ENCODE results near the gene BASP1.
A peak's percentile ranks its signal among the peaks of the same experiment; 100 is the strongest.

The BASP1 gene

DNA sequence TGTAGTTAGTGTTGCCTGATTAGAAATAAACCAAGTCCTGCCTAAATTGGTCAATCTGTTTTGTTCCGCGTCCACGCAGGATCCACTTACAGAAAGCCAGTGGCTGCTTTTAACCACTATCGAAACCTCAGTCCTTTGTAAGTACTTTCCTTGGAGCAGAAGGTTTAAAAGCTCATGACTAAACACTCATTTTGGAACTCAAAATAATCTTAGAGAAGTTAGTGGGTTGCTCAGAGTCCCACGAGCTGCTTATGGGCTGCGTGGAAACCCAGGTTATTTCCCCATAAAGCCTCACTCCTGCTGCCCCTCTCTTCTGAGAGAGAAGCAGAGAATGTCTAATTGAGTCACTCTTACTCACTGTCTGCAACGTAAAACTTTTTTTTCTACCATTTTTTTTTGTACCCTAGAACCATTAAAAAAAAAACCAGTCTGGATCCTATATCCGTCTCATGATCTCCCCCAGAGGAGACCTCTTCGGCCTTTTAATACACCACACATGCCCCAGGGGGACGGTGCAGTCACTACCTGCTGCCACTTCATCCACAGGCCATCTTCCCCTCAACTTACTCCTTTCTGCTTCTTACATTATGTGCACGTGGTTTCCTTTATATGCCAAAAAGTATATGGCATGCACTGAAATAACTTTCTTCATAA is 7.6 kb downstream of the BASP1 start:
- H3K27me3 ChIP-seq (ENCODE audit: control insufficient read depth, insufficient read depth, low read length) = no peaks in the 10 kb centered on the region
- H3K4me3 ChIP-seq (ENCODE audit: low read depth, low read length) = no peak overlapping the region
- no peaks in the 10 kb centered on the region for H3K9me3 ChIP-seq (ENCODE audit: control insufficient read depth, insufficient read depth, low read depth, low read length)
- peaks cover 52% of the 10 kb centered on the region for H3K4me1 ChIP-seq (ENCODE audit: control insufficient read depth, insufficient read depth, low read length)
- H3K36me3 ChIP-seq (ENCODE audit: control insufficient read depth, insufficient read depth, low read length) = peaks cover 21% of the 10 kb centered on the region
- peak overlapping the region; percentile 66 for H3K27ac ChIP-seq (ENCODE audit: low read depth, low read length)
- no peak overlapping the region for H3K9ac ChIP-seq (ENCODE audit: low read length)

GRCh38 chr5:17225520-17225919 is 8.1 kb downstream of the BASP1 start:
- Histone ChIP-seq H3K4me3 (ENCODE audit: low read depth, low read length) (no peak overlapping the region), H3K27me3 (ENCODE audit: control insufficient read depth, insufficient read depth, low read length) (no peaks in the 10 kb centered on the region), H3K4me1 (ENCODE audit: control insufficient read depth, insufficient read depth, low read length) (peaks cover 48% of the 10 kb centered on the region), H3K9ac (ENCODE audit: low read length) (no peak overlapping the region), H3K9me3 (ENCODE audit: control insufficient read depth, insufficient read depth, low read depth, low read length) (no peaks in the 10 kb centered on the region), H3K36me3 (ENCODE audit: control insufficient read depth, insufficient read depth, low read length) (peaks cover 27% of the 10 kb centered on the region), H3K27ac (ENCODE audit: low read depth, low read length) (no peak overlapping the region)

GRCh38 chr5:17227868-17228267 is 10.4 kb downstream of the BASP1 start:
- Histone ChIP-seq H3K27me3 (ENCODE audit: control insufficient read depth, insufficient read depth, low read length) (no peaks in the 10 kb centered on the region), H3K27ac (ENCODE audit: low read depth, low read length) (no peak overlapping the region), H3K4me3 (ENCODE audit: low read depth, low read length) (no peak overlapping the region), H3K9ac (ENCODE audit: low read length) (no peak overlapping the region), H3K36me3 (ENCODE audit: control insufficient read depth, insufficient read depth, low read length) (peaks cover 46% of the 10 kb centered on the region), H3K4me1 (ENCODE audit: control insufficient read depth, insufficient read depth, low read length) (peaks cover 26% of the 10 kb centered on the region), H3K9me3 (ENCODE audit: control insufficient read depth, insufficient read depth, low read depth, low read length) (no peaks in the 10 kb centered on the region)

DNA sequence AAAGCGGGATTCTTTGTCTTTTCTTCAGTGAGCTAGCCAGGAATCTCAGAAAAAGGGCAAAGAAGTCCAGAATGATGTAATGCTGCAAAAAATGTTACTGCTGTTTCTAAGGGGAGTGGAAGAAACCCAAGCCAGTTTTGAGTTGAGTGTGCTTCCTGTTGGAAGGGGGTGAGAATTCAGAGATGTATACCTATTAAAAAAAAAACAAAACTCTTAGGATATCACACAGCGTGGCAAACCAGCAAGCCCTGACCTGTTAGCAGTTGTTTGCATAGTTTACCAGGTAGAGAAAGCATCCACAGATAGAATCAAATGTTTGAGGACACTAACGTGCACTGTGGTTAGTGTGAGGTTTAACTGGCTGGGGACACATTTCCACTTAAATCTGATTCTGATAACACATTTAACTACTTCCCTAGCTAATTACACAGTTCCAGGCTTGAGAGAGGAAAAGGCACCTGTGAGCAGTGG is 11.4 kb downstream of the BASP1 start:
- H3K4me3 ChIP-seq (ENCODE audit: low read depth, low read length) = no peak overlapping the region
- no peak overlapping the region for H3K9ac ChIP-seq (ENCODE audit: low read length)
- peaks cover 53% of the 10 kb centered on the region for H3K36me3 ChIP-seq (ENCODE audit: control insufficient read depth, insufficient read depth, low read length)

DNA sequence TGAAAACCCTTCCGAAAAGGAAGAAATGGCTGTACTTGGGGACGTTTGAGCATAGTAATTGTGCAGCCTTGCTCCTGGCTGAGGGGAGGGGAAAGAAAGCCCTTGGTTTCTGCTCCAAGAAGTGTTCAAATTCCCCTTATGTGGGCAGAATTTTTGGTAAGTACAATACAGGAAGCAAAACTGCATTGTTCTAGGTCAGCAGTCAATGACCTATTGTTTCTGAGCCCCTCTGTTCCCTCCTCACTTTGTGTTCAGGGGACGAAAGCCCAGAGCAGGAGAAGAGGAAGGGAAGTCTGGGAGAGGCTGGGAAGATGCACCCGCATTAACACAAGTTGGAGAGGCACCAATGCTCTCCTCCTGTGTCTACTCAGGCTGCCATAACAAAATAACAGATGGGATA is 11.9 kb downstream of the BASP1 start:
- Histone ChIP-seq H3K4me3 (ENCODE audit: low read depth, low read length) (no peak overlapping the region), H3K9ac (ENCODE audit: low read length) (no peak overlapping the region), H3K9me3 (ENCODE audit: control insufficient read depth, insufficient read depth, low read depth, low read length) (peaks cover 3% of the 10 kb centered on the region; the same call in 1 of the 2 replicates), H3K4me1 (ENCODE audit: control insufficient read depth, insufficient read depth, low read length) (peaks cover 11% of the 10 kb centered on the region), H3K36me3 (ENCODE audit: control insufficient read depth, insufficient read depth, low read length) (peaks cover 56% of the 10 kb centered on the region), H3K27me3 (ENCODE audit: control insufficient read depth, insufficient read depth, low read length) (no peaks in the 10 kb centered on the region), H3K27ac (ENCODE audit: low read depth, low read length) (no peak overlapping the region)

More for the DNA sequence above, 11.4 kb downstream of the BASP1 start:
- Histone ChIP-seq H3K4me1 (ENCODE audit: control insufficient read depth, insufficient read depth, low read length) (peaks cover 16% of the 10 kb centered on the region), H3K9me3 (ENCODE audit: control insufficient read depth, insufficient read depth, low read depth, low read length) (peaks cover under 1% of the 10 kb centered on the region; the same call in 1 of the 2 replicates), H3K27me3 (ENCODE audit: control insufficient read depth, insufficient read depth, low read length) (no peaks in the 10 kb centered on the region), H3K27ac (ENCODE audit: low read depth, low read length) (no peak overlapping the region)

GRCh38 chr5:17230191-17230590 is 12.8 kb downstream of the BASP1 start:
- Histone ChIP-seq H3K4me1 (ENCODE audit: control insufficient read depth, insufficient read depth, low read length) (0 out of 2 replicates have a peak, but pooled peaks cover 3% of the 10 kb centered on the region), H3K4me3 (ENCODE audit: low read depth, low read length) (no peak overlapping the region), H3K27me3 (ENCODE audit: control insufficient read depth, insufficient read depth, low read length) (no peaks in the 10 kb centered on the region), H3K36me3 (ENCODE audit: control insufficient read depth, insufficient read depth, low read length) (peaks cover 59% of the 10 kb centered on the region), H3K27ac (ENCODE audit: low read depth, low read length) (no peak overlapping the region), H3K9ac (ENCODE audit: low read length) (no peak overlapping the region), H3K9me3 (ENCODE audit: control insufficient read depth, insufficient read depth, low read depth, low read length) (peaks cover 3% of the 10 kb centered on the region; the same call in 1 of the 2 replicates)

- Histone ChIP-seq H3K27me3 (ENCODE audit: control insufficient read depth, insufficient read depth, low read length) (no peaks in the 10 kb centered on the region), H3K9me3 (ENCODE audit: control insufficient read depth, insufficient read depth, low read depth, low read length) (peaks cover 3% of the 10 kb centered on the region; the same call in 1 of the 2 replicates), H3K4me1 (ENCODE audit: control insufficient read depth, insufficient read depth, low read length) (0 out of 2 replicates have a peak, but pooled peaks cover 3% of the 10 kb centered on the region), H3K36me3 (ENCODE audit: control insufficient read depth, insufficient read depth, low read length) (peaks cover 59% of the 10 kb centered on the region), H3K4me3 (ENCODE audit: low read depth, low read length) (no peak overlapping the region), H3K9ac (ENCODE audit: low read length) (no peak overlapping the region), H3K27ac (ENCODE audit: low read depth, low read length) (no peak overlapping the region)
Measured at GRCh38 chr5:17230808-17231525, 13.5 kb downstream of the BASP1 start.

DNA sequence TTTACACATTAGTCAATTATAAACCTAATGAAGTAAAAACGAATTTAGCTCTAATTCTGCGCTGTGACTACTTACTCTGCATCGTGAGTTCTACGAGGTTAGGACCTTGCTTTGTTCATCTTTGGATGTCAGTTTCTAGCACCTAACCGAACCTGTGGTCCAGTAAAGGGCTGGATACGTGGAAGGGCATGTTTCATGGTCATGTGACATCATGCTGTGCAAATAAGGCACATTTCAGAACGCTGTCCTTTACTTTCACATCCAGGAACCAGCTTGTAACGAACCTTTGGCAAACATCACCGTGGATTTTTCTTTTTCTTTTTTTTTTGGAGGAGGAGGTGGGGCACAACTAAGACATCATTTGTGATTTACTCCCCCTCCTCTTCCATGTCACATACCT is 15.0 kb downstream of the BASP1 start:
- Histone ChIP-seq H3K27me3 (ENCODE audit: control insufficient read depth, insufficient read depth, low read length) (no peaks in the 10 kb centered on the region), H3K9me3 (ENCODE audit: control insufficient read depth, insufficient read depth, low read depth, low read length) (peaks cover 3% of the 10 kb centered on the region; the same call in 1 of the 2 replicates), H3K4me1 (ENCODE audit: control insufficient read depth, insufficient read depth, low read length) (0 out of 2 replicates have a peak, but pooled peaks cover 3% of the 10 kb centered on the region), H3K36me3 (ENCODE audit: control insufficient read depth, insufficient read depth, low read length) (peaks cover 59% of the 10 kb centered on the region), H3K9ac (ENCODE audit: low read length) (no peak overlapping the region), H3K27ac (ENCODE audit: low read depth, low read length) (no peak overlapping the region), H3K4me3 (ENCODE audit: low read depth, low read length) (no peak overlapping the region)

- H3K27ac ChIP-seq (ENCODE audit: low read depth, low read length) = no peak overlapping the region
- H3K27me3 ChIP-seq (ENCODE audit: control insufficient read depth, insufficient read depth, low read length) = no peaks in the 10 kb centered on the region
- H3K9me3 ChIP-seq (ENCODE audit: control insufficient read depth, insufficient read depth, low read depth, low read length) = peaks cover 3% of the 10 kb centered on the region; the same call in 1 of the 2 replicates
- H3K4me1 ChIP-seq (ENCODE audit: control insufficient read depth, insufficient read depth, low read length) = 0 out of 2 replicates have a peak, but pooled peaks cover 3% of the 10 kb centered on the region
- peaks cover 53% of the 10 kb centered on the region for H3K36me3 ChIP-seq (ENCODE audit: control insufficient read depth, insufficient read depth, low read length)
- no peak overlapping the region for H3K4me3 ChIP-seq (ENCODE audit: low read depth, low read length)
- H3K9ac ChIP-seq (ENCODE audit: low read length) = no peak overlapping the region
Measured at GRCh38 chr5:17233488-17233887, 16.1 kb downstream of the BASP1 start.

GRCh38 chr5:17234374-17234773 is 16.9 kb downstream of the BASP1 start:
- Histone ChIP-seq H3K9me3 (ENCODE audit: control insufficient read depth, insufficient read depth, low read depth, low read length) (peaks cover 3% of the 10 kb centered on the region; the same call in 1 of the 2 replicates), H3K9ac (ENCODE audit: low read length) (no peak overlapping the region), H3K4me3 (ENCODE audit: low read depth, low read length) (no peak overlapping the region), H3K27ac (ENCODE audit: low read depth, low read length) (no peak overlapping the region), H3K36me3 (ENCODE audit: control insufficient read depth, insufficient read depth, low read length) (peaks cover 46% of the 10 kb centered on the region), H3K27me3 (ENCODE audit: control insufficient read depth, insufficient read depth, low read length) (no peaks in the 10 kb centered on the region), H3K4me1 (ENCODE audit: control insufficient read depth, insufficient read depth, low read length) (no peaks in the 10 kb centered on the region)
